Measurements from ENCODE around the gene PPP1CC. TPM values are rescaled to one million over a fixed set of nuclear protein-coding genes. Genes with fewer than 3 reads are reported as not detected.

The PPP1CC gene
- total RNA-seq, 1 experiment from 2014 or later = 321 TPM

- TF ChIP-seq ATF3 (CRISPR knock-in tag; conservative IDR thresholded peaks at IDR 0.05) = no peak
- no peak for TF ChIP-seq SMAD4 (CRISPR knock-in tag; IDR thresholded peaks at IDR 0.05)
- 0 out of 2 replicates have a peak, but pooled peaks have one; percentile 11 for TF ChIP-seq ESRRA (CRISPR knock-in tag; IDR thresholded peaks at IDR 0.05; ENCODE audit: borderline replicate concordance)
- no peak for TF ChIP-seq ERG (CRISPR knock-in tag; IDR thresholded peaks at IDR 0.05)
- TF ChIP-seq ZBTB21 (CRISPR knock-in tag; IDR thresholded peaks at IDR 0.05; ENCODE audit: borderline replicate concordance) = 0 out of 2 replicates have a peak, but pooled peaks have one; percentile 73
- TF ChIP-seq PRRX2 (CRISPR knock-in tag; IDR thresholded peaks at IDR 0.05) = no peak
- peak; percentile 22; the same call in 1 of the 2 replicates for TF ChIP-seq TP53 (CRISPR knock-in tag; IDR thresholded peaks at IDR 0.05)
- TF ChIP-seq FOXJ3 (CRISPR knock-in tag; IDR thresholded peaks at IDR 0.05; ENCODE audit: borderline replicate concordance) = no peak
- TF ChIP-seq, protein P1, sequence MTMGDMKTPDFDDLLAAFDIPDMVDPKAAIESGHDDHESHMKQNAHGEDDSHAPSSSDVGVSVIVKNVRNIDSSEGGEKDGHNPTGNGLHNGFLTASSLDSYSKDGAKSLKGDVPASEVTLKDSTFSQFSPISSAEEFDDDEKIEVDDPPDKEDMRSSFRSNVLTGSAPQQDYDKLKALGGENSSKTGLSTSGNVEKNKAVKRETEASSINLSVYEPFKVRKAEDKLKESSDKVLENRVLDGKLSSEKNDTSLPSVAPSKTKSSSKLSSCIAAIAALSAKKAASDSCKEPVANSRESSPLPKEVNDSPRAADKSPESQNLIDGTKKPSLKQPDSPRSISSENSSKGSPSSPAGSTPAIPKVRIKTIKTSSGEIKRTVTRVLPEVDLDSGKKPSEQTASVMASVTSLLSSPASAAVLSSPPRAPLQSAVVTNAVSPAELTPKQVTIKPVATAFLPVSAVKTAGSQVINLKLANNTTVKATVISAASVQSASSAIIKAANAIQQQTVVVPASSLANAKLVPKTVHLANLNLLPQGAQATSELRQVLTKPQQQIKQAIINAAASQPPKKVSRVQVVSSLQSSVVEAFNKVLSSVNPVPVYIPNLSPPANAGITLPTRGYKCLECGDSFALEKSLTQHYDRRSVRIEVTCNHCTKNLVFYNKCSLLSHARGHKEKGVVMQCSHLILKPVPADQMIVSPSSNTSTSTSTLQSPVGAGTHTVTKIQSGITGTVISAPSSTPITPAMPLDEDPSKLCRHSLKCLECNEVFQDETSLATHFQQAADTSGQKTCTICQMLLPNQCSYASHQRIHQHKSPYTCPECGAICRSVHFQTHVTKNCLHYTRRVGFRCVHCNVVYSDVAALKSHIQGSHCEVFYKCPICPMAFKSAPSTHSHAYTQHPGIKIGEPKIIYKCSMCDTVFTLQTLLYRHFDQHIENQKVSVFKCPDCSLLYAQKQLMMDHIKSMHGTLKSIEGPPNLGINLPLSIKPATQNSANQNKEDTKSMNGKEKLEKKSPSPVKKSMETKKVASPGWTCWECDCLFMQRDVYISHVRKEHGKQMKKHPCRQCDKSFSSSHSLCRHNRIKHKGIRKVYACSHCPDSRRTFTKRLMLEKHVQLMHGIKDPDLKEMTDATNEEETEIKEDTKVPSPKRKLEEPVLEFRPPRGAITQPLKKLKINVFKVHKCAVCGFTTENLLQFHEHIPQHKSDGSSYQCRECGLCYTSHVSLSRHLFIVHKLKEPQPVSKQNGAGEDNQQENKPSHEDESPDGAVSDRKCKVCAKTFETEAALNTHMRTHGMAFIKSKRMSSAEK (CRISPR knock-in tag; IDR thresholded peaks at IDR 0.05; ENCODE audit: borderline replicate concordance) = no peak
- TF ChIP-seq GTF2I (CRISPR knock-in tag; conservative IDR thresholded peaks at IDR 0.05) = no peak
- no peak for TF ChIP-seq NR3C1 (CRISPR knock-in tag; conservative IDR thresholded peaks at IDR 0.05; ENCODE audit: low read depth)
- no peak for TF ChIP-seq ZNF423 (CRISPR knock-in tag; IDR thresholded peaks at IDR 0.05)
- TF ChIP-seq ELF4 (CRISPR knock-in tag; IDR thresholded peaks at IDR 0.05; ENCODE audit: low read depth) = no peak
These were observed at the start of gene PPP1CC (continued) for GRCh38 chr12:110742718-110743570.

GRCh38 chr12:110791589-110791988, 48.9 kb upstream of the PPP1CC start:
- DNase-seq (ENCODE audit: low spot score) (no peak), ATAC-seq (no peak)
- Mint-ChIP-seq H3K4me1 (peaks cover 7% of the 10 kb centered on the region), H3K9me3 (no peaks in the 10 kb centered on the region), H3K36me3 (no peaks in the 10 kb centered on the region), H3K4me3 (no peak overlapping the region), H3K27ac (no peak overlapping the region), H3K27me3 (ENCODE audit: low read depth) (peaks cover 3% of the 10 kb centered on the region; the same call in 1 of the 2 replicates)
- ChIA-PET POLR2A (no interaction called here), CTCF (no interaction called here)
- TF ChIP-seq EMX1 (CRISPR knock-in tag; IDR thresholded peaks at IDR 0.05) = no peak
- TF ChIP-seq SMAD4 (CRISPR knock-in tag; IDR thresholded peaks at IDR 0.05) = no peak
- TF ChIP-seq, protein P2, sequence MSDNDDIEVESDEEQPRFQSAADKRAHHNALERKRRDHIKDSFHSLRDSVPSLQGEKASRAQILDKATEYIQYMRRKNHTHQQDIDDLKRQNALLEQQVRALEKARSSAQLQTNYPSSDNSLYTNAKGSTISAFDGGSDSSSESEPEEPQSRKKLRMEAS (CRISPR knock-in tag; IDR thresholded peaks at IDR 0.05) = no peak
- TF ChIP-seq, protein P3, sequence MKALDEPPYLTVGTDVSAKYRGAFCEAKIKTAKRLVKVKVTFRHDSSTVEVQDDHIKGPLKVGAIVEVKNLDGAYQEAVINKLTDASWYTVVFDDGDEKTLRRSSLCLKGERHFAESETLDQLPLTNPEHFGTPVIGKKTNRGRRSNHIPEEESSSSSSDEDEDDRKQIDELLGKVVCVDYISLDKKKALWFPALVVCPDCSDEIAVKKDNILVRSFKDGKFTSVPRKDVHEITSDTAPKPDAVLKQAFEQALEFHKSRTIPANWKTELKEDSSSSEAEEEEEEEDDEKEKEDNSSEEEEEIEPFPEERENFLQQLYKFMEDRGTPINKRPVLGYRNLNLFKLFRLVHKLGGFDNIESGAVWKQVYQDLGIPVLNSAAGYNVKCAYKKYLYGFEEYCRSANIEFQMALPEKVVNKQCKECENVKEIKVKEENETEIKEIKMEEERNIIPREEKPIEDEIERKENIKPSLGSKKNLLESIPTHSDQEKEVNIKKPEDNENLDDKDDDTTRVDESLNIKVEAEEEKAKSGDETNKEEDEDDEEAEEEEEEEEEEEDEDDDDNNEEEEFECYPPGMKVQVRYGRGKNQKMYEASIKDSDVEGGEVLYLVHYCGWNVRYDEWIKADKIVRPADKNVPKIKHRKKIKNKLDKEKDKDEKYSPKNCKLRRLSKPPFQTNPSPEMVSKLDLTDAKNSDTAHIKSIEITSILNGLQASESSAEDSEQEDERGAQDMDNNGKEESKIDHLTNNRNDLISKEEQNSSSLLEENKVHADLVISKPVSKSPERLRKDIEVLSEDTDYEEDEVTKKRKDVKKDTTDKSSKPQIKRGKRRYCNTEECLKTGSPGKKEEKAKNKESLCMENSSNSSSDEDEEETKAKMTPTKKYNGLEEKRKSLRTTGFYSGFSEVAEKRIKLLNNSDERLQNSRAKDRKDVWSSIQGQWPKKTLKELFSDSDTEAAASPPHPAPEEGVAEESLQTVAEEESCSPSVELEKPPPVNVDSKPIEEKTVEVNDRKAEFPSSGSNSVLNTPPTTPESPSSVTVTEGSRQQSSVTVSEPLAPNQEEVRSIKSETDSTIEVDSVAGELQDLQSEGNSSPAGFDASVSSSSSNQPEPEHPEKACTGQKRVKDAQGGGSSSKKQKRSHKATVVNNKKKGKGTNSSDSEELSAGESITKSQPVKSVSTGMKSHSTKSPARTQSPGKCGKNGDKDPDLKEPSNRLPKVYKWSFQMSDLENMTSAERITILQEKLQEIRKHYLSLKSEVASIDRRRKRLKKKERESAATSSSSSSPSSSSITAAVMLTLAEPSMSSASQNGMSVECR (CRISPR knock-in tag; IDR thresholded peaks at IDR 0.05; ENCODE audit: borderline replicate concordance) = no peak
- TF ChIP-seq, protein P4, sequence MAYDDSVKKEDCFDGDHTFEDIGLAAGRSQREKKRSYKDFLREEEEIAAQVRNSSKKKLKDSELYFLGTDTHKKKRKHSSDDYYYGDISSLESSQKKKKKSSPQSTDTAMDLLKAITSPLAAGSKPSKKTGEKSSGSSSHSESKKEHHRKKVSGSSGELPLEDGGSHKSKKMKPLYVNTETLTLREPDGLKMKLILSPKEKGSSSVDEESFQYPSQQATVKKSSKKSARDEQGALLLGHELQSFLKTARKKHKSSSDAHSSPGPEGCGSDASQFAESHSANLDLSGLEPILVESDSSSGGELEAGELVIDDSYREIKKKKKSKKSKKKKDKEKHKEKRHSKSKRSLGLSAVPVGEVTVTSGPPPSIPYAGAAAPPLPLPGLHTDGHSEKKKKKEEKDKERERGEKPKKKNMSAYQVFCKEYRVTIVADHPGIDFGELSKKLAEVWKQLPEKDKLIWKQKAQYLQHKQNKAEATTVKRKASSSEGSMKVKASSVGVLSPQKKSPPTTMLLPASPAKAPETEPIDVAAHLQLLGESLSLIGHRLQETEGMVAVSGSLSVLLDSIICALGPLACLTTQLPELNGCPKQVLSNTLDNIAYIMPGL (CRISPR knock-in tag; IDR thresholded peaks at IDR 0.05) = no peak
- no peak for TF ChIP-seq IRF1 (CRISPR knock-in tag; IDR thresholded peaks at IDR 0.05)
- TF ChIP-seq, protein P5, sequence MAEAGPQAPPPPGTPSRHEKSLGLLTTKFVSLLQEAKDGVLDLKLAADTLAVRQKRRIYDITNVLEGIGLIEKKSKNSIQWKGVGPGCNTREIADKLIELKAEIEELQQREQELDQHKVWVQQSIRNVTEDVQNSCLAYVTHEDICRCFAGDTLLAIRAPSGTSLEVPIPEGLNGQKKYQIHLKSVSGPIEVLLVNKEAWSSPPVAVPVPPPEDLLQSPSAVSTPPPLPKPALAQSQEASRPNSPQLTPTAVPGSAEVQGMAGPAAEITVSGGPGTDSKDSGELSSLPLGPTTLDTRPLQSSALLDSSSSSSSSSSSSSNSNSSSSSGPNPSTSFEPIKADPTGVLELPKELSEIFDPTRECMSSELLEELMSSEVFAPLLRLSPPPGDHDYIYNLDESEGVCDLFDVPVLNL (CRISPR knock-in tag; IDR thresholded peaks at IDR 0.05; ENCODE audit: borderline replicate concordance, low read depth) = no peak
